ENCODE results near the gene S100A10.

The S100A10 gene

DNA sequence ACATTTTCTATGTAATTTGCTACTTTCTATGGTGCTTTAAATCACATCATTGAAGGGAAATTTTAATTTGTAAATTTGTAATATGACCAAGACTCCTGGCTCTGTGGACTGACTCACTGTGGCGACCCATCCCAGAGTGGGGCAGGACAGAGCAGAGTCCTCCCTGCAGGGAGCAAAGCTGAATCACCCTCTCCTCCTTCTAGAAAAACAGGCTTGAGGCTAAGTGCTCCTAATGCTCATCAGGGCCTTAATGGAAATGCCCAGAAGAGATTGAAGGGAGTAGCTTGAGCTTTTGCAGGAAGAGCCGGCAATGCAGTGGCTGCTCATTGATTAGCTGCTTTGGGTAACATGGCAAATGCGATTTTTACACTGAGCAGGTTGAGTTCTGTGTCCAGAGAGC, 16.8 kb downstream of the S100A10 start:
- no peak for TF ChIP-seq EZH2phosphoT487 (IDR thresholded peaks at IDR 0.05; ENCODE audit: borderline replicate concordance)
- TF ChIP-seq, protein P1, sequence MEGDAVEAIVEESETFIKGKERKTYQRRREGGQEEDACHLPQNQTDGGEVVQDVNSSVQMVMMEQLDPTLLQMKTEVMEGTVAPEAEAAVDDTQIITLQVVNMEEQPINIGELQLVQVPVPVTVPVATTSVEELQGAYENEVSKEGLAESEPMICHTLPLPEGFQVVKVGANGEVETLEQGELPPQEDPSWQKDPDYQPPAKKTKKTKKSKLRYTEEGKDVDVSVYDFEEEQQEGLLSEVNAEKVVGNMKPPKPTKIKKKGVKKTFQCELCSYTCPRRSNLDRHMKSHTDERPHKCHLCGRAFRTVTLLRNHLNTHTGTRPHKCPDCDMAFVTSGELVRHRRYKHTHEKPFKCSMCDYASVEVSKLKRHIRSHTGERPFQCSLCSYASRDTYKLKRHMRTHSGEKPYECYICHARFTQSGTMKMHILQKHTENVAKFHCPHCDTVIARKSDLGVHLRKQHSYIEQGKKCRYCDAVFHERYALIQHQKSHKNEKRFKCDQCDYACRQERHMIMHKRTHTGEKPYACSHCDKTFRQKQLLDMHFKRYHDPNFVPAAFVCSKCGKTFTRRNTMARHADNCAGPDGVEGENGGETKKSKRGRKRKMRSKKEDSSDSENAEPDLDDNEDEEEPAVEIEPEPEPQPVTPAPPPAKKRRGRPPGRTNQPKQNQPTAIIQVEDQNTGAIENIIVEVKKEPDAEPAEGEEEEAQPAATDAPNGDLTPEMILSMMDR (conservative IDR thresholded peaks at IDR 0.05; ENCODE audit: low read length), result no peak
- no peak overlapping the region for H2AFZ ChIP-seq (ENCODE audit: low read length)
- no peak overlapping the region for H3K4me2 ChIP-seq (ENCODE audit: low read depth, low read length, poor library complexity, severe bottlenecking)
- H4K20me1 ChIP-seq (ENCODE audit: insufficient read depth, low read length, poor library complexity, severe bottlenecking), result no peaks in the 10 kb centered on the region
- H3F3A ChIP-seq (ENCODE audit: low read depth), result no peaks in the 10 kb centered on the region
- no peaks in the 10 kb centered on the region for H3K79me2 ChIP-seq (ENCODE audit: insufficient read depth, low read length)
- H3K4me3 ChIP-seq (ENCODE audit: low read length, poor library complexity, severe bottlenecking), result no peak overlapping the region
- H3K9me2 ChIP-seq (replicated peaks; ENCODE audit: low read depth, low read length), result no peaks in the 10 kb centered on the region
- H3K9ac ChIP-seq (ENCODE audit: low read depth, low read length, poor library complexity, severe bottlenecking), result no peak overlapping the region
- no peaks in the 10 kb centered on the region for H3K27me3 ChIP-seq (ENCODE audit: insufficient read depth, low read length, poor library complexity, severe bottlenecking)
- H3K36me3 ChIP-seq (ENCODE audit: insufficient read depth, low read length), result no peaks in the 10 kb centered on the region; the same call in 1 of the 2 replicates
- H3K4me1 ChIP-seq (ENCODE audit: insufficient read depth, low read length, poor library complexity, severe bottlenecking), result peaks cover 14% of the 10 kb centered on the region
- H3K9me3 ChIP-seq (ENCODE audit: insufficient read depth, low read depth, low read length), result no peaks in the 10 kb centered on the region

DNA sequence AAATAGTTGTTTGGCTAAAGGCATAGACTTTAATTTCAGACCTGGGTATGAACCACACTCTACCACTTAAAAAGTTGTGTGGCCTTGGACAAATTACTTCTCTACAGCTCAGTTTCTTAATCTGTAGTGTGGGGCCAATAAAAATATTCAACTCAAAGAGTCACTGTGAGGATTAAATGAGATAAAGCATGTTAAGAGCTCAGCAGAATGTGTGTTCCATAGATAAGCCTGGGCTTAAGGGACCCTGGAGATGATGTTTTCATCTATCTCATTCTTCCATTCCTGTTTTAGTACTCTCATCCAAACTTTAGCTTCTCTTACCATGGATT, 17.7 kb downstream of the S100A10 start:
- no peaks in the 10 kb centered on the region for H3K27me3 ChIP-seq (ENCODE audit: insufficient read depth, low read length, poor library complexity, severe bottlenecking)
- no peaks in the 10 kb centered on the region for H3F3A ChIP-seq (ENCODE audit: low read depth)
- H3K79me2 ChIP-seq (ENCODE audit: insufficient read depth, low read length), result no peaks in the 10 kb centered on the region
- no peak overlapping the region for H3K4me2 ChIP-seq (ENCODE audit: low read depth, low read length, poor library complexity, severe bottlenecking)
- TF ChIP-seq EZH2phosphoT487 (IDR thresholded peaks at IDR 0.05; ENCODE audit: borderline replicate concordance), result no peak
- TF ChIP-seq, protein P1 (conservative IDR thresholded peaks at IDR 0.05; ENCODE audit: low read length), result no peak
- no peak overlapping the region for H3K9ac ChIP-seq (ENCODE audit: low read depth, low read length, poor library complexity, severe bottlenecking)
- peaks cover 14% of the 10 kb centered on the region for H3K4me1 ChIP-seq (ENCODE audit: insufficient read depth, low read length, poor library complexity, severe bottlenecking)
- H3K4me3 ChIP-seq (ENCODE audit: low read length, poor library complexity, severe bottlenecking), result no peak overlapping the region
- H3K9me3 ChIP-seq (ENCODE audit: insufficient read depth, low read depth, low read length), result no peaks in the 10 kb centered on the region
- H3K9me2 ChIP-seq (replicated peaks; ENCODE audit: low read depth, low read length), result no peaks in the 10 kb centered on the region
- no peaks in the 10 kb centered on the region; the same call in 1 of the 2 replicates for H3K36me3 ChIP-seq (ENCODE audit: insufficient read depth, low read length)
- H2AFZ ChIP-seq (ENCODE audit: low read length), result no peak overlapping the region
- no peaks in the 10 kb centered on the region for H4K20me1 ChIP-seq (ENCODE audit: insufficient read depth, low read length, poor library complexity, severe bottlenecking)

DNA sequence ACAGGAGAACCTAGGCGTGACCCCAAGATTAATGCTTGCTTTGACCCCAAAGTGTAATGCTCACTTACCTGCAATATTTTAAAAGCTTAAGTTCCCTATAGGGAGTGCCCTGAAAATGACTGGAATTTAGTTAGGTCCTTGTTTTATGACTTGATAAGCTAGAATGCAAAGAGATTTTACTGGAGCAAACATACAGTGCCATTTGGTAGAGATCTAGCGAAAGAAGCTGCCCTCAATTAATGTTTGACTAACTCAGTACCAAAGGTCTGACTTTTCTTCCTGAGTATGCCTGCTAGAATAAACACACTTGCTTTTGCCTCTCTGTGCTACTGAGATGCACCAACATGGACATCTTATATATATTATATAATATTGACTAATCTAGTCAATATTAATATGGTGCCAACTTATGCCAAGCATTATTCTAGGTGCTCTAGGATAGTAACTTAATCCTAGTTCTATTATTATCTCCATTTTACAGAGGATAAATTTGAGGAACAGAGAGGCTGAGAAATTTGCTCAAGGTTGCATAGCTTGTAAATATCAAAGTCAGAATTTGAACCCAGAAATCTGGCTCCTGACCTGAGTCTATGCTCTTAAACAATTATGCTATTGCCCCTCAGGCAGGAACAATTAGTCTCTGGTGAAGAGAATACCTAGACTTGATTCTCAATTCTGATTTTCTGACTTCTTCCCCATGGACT, 18.2 kb downstream of the S100A10 start:
- Histone ChIP-seq H3K4me1 (ENCODE audit: insufficient read depth, low read length, poor library complexity, severe bottlenecking) (peaks cover 14% of the 10 kb centered on the region), H3K9me2 (replicated peaks; ENCODE audit: low read depth, low read length) (no peaks in the 10 kb centered on the region), H3K36me3 (ENCODE audit: insufficient read depth, low read length) (no peaks in the 10 kb centered on the region; the same call in 1 of the 2 replicates), H3K4me2 (ENCODE audit: low read depth, low read length, poor library complexity, severe bottlenecking) (no peak overlapping the region), H4K20me1 (ENCODE audit: insufficient read depth, low read length, poor library complexity, severe bottlenecking) (no peaks in the 10 kb centered on the region), H3K9me3 (ENCODE audit: insufficient read depth, low read depth, low read length) (no peaks in the 10 kb centered on the region), H3K9ac (ENCODE audit: low read depth, low read length, poor library complexity, severe bottlenecking) (no peak overlapping the region), H3K79me2 (ENCODE audit: insufficient read depth, low read length) (no peaks in the 10 kb centered on the region), H3K27me3 (ENCODE audit: insufficient read depth, low read length, poor library complexity, severe bottlenecking) (no peaks in the 10 kb centered on the region), H3K4me3 (ENCODE audit: low read length, poor library complexity, severe bottlenecking) (no peak overlapping the region), H2AFZ (ENCODE audit: low read length) (no peak overlapping the region), H3F3A (ENCODE audit: low read depth) (no peaks in the 10 kb centered on the region)
- TF ChIP-seq EZH2phosphoT487 (IDR thresholded peaks at IDR 0.05; ENCODE audit: borderline replicate concordance), result no peak
- TF ChIP-seq, protein P1 (conservative IDR thresholded peaks at IDR 0.05; ENCODE audit: low read length), result no peak
